Measurements from ENCODE around the gene TNRC6B.

- TF ChIP-seq CTCF (conservative IDR thresholded peaks at IDR 0.05; ENCODE audit: low read length) (no peak), EZH2phosphoT487 (IDR thresholded peaks at IDR 0.05; ENCODE audit: borderline replicate concordance, low read depth, low read length) (no peak)
Observed at GRCh38 chr22:40261783-40262182, 84.1 kb downstream of the TNRC6B start.

Measured in OCI-LY7 (cell line).